K562 (cell line): ENCODE data around the gene IFNA21.

Source experiments
- ERF ChIP-seq: fragments of 450-650 bp; formaldehyde crosslinking; IDR thresholded peaks from 2 replicates; pipeline ENCODE4 v1.4.0; 2020; ENCODE audit warnings: mild to moderate bottlenecking, mixed read lengths
- JUN ChIP-seq, 2 experiments: sonication (generic) in 1 of 2; formaldehyde crosslinking in 1 of 2; IDR thresholded peaks; 2 replicates each; pipeline versions ENCODE4 v1.6.1 to v1.8.0; 2012 to 2022; ENCODE audit warnings: borderline replicate concordance in 2 of 2, mild to moderate bottlenecking in 2 of 2, improper control_type of control experiment in 1 of 2, low read depth in 1 of 2, low read length in 1 of 2, missing genetic modification reagents in 1 of 2
- MAZ ChIP-seq, 2 experiments: fragments of 450-650 bp in 1 of 2; sonication (generic) in 1 of 2; formaldehyde crosslinking; IDR thresholded peaks in 1 of 2; conservative IDR thresholded peaks in 1 of 2; 2 replicates each; pipeline versions ENCODE4 v1.4.0 to v1.5.0; 2020; ENCODE audit warnings: mild to moderate bottlenecking in 1 of 2, missing genetic modification reagents in 1 of 2
- NONO ChIP-seq, 2 experiments: fragments of 200-400 bp in 1 of 2; fragments of 450-650 bp in 1 of 2; formaldehyde crosslinking in 1 of 2; IDR thresholded peaks; 2 replicates each; pipeline ENCODE4 v1.6.1; 2017; ENCODE audit warnings: low read depth in 2 of 2, mild to moderate bottlenecking in 2 of 2, moderate library complexity in 2 of 2, low read length in 1 of 2
- PCBP1 ChIP-seq: fragments of 200-400 bp; formaldehyde crosslinking; IDR thresholded peaks from 2 replicates; pipeline ENCODE4 v1.6.1; 2018; ENCODE audit warnings: mild to moderate bottlenecking, low read depth, low read length; ENCODE audit not compliant: poor library complexity, severe bottlenecking
- POLR3A ChIP-seq: IDR thresholded peaks from 2 replicates; pipeline ENCODE4 v1.6.1; 2011; ENCODE audit warnings: borderline replicate concordance, mild to moderate bottlenecking, moderate library complexity; ENCODE audit not compliant: insufficient read length, insufficient read depth; ENCODE audit errors: extremely low read depth
- RCOR1 ChIP-seq, 2 experiments: IDR thresholded peaks; 2 replicates each; pipeline ENCODE4 v1.6.1; 2012; ENCODE audit warnings: low read depth in 2 of 2, low read length in 2 of 2, borderline replicate concordance in 1 of 2, improper control_type of control experiment in 1 of 2
- TF ChIP-seq, protein P1 (sequence below), 2 experiments: fragments of 200-800 bp in 1 of 2; sonication (Bioruptor generic) in 1 of 2; sonication (generic) in 1 of 2; formaldehyde crosslinking in 1 of 2; IDR thresholded peaks in 1 of 2; conservative IDR thresholded peaks in 1 of 2; 2 replicates each; pipeline versions ENCODE4 v1.5.0 to v1.6.1; 2016 to 2020; ENCODE audit warnings: missing compliant biosample characterization in 1 of 2, missing genetic modification characterization in 1 of 2, missing genetic modification reagents in 1 of 2
- TF ChIP-seq, protein P2 (sequence below), 3 experiments: fragments of 200-800 bp in 1 of 3; sonication (Bioruptor generic) in 1 of 3; sonication (generic) in 1 of 3; formaldehyde crosslinking in 1 of 3; IDR thresholded peaks; 2 replicates each; pipeline versions ENCODE4 v1.6.1 to v1.8.0; 2016 to 2022; ENCODE audit warnings: mild to moderate bottlenecking in 2 of 3, missing compliant biosample characterization in 2 of 3, missing genetic modification characterization in 2 of 3, missing genetic modification reagents in 1 of 3
- TF ChIP-seq, protein P3 (sequence below), 3 experiments: IDR thresholded peaks in 2 of 3; conservative IDR thresholded peaks in 1 of 3; 2 replicates each; pipeline ENCODE4 v1.5.1; 2011 to 2012; ENCODE audit warnings: low read length in 3 of 3, mild to moderate bottlenecking in 3 of 3, control low read depth in 2 of 3, improper control_type of control experiment in 1 of 3, inconsistent platforms in 1 of 3, low read depth in 1 of 3, mixed read lengths in 1 of 3, moderate library complexity in 1 of 3; ENCODE audit not compliant: insufficient read depth in 2 of 3

DNA sequence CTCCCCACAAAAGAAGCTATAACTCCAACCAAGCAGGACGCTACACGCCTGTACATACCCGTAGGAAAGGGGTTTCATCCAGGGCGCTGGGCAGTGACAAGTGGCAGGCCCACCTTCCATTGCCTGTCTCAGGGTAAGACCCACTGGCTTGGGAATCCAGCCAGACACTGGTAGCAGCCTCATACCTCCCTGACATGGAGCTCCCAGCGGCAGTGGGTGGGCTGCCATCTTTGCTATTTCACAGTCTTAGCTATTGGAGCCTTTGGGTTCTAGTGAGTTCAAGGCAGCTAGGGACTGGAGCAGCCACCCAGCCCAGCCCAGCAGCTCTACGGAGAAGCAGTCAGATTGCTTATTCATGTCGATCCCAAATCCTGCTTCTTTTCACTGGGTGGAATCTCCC lies 43.9 kb upstream of the IFNA21 start:
- TF ChIP-seq PCBP1 (no peak), ERF (CRISPR knock-in tag) (no peak), JUN (IDR thresholded peaks at IDR 0.05; ENCODE audit: borderline replicate concordance, low read depth, low read length) (no peak), JUN (CRISPR knock-in tag; IDR thresholded peaks at IDR 0.05; ENCODE audit: borderline replicate concordance) (no peak), POLR3A (no peak), MAZ (CRISPR knock-in tag; conservative IDR thresholded peaks at IDR 0.05 in 1 of 2, IDR thresholded peaks at IDR 0.05 in 1 of 2) (no peak), NONO (IDR thresholded peaks at IDR 0.05; ENCODE audit: low read depth in 2 of 2, low read length in 1 of 2) (no peak), RCOR1 (IDR thresholded peaks at IDR 0.05; ENCODE audit: borderline replicate concordance in 1 of 2, low read depth in 2 of 2, low read length in 2 of 2) (no peak)
- TF ChIP-seq, protein P1, sequence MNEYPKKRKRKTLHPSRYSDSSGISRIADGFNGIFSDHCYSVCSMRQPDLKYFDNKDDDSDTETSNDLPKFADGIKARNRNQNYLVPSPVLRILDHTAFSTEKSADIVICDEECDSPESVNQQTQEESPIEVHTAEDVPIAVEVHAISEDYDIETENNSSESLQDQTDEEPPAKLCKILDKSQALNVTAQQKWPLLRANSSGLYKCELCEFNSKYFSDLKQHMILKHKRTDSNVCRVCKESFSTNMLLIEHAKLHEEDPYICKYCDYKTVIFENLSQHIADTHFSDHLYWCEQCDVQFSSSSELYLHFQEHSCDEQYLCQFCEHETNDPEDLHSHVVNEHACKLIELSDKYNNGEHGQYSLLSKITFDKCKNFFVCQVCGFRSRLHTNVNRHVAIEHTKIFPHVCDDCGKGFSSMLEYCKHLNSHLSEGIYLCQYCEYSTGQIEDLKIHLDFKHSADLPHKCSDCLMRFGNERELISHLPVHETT (CRISPR knock-in tag; conservative IDR thresholded peaks at IDR 0.05 in 1 of 2, IDR thresholded peaks at IDR 0.05 in 1 of 2), result no peak
- TF ChIP-seq, protein P2, sequence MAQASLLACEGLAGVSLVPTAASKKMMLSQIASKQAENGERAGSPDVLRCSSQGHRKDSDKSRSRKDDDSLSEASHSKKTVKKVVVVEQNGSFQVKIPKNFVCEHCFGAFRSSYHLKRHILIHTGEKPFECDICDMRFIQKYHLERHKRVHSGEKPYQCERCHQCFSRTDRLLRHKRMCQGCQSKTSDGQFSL (CRISPR knock-in tag; IDR thresholded peaks at IDR 0.05), result no peak
- TF ChIP-seq, protein P2 (tag; IDR thresholded peaks at IDR 0.05), result no peak
- TF ChIP-seq, protein P3, sequence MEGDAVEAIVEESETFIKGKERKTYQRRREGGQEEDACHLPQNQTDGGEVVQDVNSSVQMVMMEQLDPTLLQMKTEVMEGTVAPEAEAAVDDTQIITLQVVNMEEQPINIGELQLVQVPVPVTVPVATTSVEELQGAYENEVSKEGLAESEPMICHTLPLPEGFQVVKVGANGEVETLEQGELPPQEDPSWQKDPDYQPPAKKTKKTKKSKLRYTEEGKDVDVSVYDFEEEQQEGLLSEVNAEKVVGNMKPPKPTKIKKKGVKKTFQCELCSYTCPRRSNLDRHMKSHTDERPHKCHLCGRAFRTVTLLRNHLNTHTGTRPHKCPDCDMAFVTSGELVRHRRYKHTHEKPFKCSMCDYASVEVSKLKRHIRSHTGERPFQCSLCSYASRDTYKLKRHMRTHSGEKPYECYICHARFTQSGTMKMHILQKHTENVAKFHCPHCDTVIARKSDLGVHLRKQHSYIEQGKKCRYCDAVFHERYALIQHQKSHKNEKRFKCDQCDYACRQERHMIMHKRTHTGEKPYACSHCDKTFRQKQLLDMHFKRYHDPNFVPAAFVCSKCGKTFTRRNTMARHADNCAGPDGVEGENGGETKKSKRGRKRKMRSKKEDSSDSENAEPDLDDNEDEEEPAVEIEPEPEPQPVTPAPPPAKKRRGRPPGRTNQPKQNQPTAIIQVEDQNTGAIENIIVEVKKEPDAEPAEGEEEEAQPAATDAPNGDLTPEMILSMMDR (IDR thresholded peaks at IDR 0.05 in 2 of 3, conservative IDR thresholded peaks at IDR 0.05 in 1 of 3; ENCODE audit: insufficient read depth in 2 of 3, low read depth in 1 of 3, low read length in 3 of 3), result no peak
